B cell (primary cell): ENCODE results near the gene SHC4.

ENCODE experiments used
- CTCF ChIP-seq: fragments of 200-600 bp; IDR thresholded peaks from one replicate; pipeline ENCODE4 v1.8.0; 2022; ENCODE audit warnings: antibody characterized with exemption, mild to moderate bottlenecking
- EZH2 ChIP-seq: IDR thresholded peaks from 2 replicates; pipeline ENCODE4 v1.6.1; 2012; ENCODE audit warnings: borderline replicate concordance, low read depth, mild to moderate bottlenecking, moderate library complexity, low read length; ENCODE audit not compliant: insufficient read depth, poor library complexity, severe bottlenecking

DNA sequence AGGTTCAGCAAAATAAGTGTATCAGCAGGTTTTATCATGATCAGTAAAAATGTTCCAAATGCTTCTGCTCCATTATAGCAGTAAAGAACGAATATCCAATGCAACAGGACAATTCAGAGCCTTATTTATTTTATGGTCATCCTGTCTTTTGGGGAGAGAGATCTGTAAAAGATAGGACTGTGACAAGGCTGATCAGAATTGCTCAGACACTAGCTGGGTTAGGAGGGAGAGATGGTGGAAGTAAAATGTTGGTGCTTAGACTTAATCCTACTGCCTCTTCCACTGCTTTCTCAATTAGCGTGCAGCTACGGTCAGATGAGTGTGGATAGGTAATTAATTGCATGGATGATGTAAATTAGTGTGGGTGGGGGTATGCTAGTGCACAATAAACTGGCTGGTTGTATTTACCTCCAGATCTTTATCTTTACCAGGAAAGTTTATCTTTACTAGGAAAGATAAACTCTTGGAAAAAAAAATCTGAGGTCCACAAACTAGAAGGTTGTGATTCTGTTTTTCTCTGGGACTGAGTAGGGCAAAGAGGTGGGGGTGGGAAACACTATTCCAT is 83.6 kb downstream of the SHC4 start:
- no peak for TF ChIP-seq EZH2
- TF ChIP-seq CTCF = no peak
